SK-N-SH (cell line): Measurements from ENCODE around the gene EPB41L4B.

Source experiments
- FOXM1 ChIP-seq: IDR thresholded peaks from 2 replicates; pipeline ENCODE4 v1.4.0; 2012; ENCODE audit warnings: low read depth, mild to moderate bottlenecking
- JUND ChIP-seq: IDR thresholded peaks from 2 replicates; pipeline ENCODE4 v1.4.0; 2012
- NRF1 ChIP-seq: IDR thresholded peaks from 2 replicates; pipeline ENCODE4 v1.6.1; 2012; ENCODE audit warnings: low read depth, mild to moderate bottlenecking, low read length
- POLR2AphosphoS5 ChIP-seq: IDR thresholded peaks from 2 replicates; pipeline ENCODE4 v1.6.1; 2012; ENCODE audit warnings: low read depth, low read length
- SIN3A ChIP-seq: IDR thresholded peaks from 2 replicates; pipeline ENCODE4 v1.6.1; 2012; ENCODE audit warnings: low read depth, mild to moderate bottlenecking, low read length, moderate library complexity, borderline replicate concordance
- SMC3 ChIP-seq: IDR thresholded peaks from 2 replicates; pipeline ENCODE4 v1.6.1; 2012; ENCODE audit warnings: low read depth, low read length, improper control_type of control experiment
- TF ChIP-seq, protein P1 (sequence below): fragments of 200-600 bp; sonication (generic); IDR thresholded peaks from 2 replicates; pipeline ENCODE4 v1.6.1; 2017; ENCODE audit warnings: antibody characterized with exemption, mild to moderate bottlenecking, moderate library complexity

DNA sequence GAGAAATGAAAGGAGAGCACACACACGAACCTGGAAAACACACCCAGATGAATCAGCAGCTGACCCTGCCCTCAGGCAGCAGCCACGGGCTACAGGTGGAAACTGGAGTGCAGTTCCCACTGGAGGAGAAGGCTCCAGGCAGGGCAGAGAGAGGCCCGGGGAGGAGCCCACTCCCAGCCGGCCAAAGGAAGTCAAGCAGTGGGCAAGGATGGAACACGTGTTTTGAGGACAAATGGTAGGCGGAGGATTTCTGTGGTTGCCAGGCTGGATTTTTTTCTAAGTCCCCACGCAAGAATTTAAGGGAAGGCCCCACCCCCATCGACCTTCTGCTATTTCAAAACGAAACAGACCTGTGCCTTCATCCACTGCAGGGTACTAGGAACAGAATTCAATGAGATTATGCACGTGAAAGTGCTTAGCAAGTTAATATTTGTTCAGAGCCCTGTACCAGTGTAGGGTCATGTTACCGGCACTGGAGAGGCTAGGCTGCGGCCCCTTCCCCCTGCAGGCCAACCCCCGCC, 6.8 kb downstream of the EPB41L4B start:
- TF ChIP-seq POLR2AphosphoS5 (no peak), FOXM1 (no peak), JUND (no peak), NRF1 (no peak), SMC3 (no peak), SIN3A (no peak)
- TF ChIP-seq, protein P1, sequence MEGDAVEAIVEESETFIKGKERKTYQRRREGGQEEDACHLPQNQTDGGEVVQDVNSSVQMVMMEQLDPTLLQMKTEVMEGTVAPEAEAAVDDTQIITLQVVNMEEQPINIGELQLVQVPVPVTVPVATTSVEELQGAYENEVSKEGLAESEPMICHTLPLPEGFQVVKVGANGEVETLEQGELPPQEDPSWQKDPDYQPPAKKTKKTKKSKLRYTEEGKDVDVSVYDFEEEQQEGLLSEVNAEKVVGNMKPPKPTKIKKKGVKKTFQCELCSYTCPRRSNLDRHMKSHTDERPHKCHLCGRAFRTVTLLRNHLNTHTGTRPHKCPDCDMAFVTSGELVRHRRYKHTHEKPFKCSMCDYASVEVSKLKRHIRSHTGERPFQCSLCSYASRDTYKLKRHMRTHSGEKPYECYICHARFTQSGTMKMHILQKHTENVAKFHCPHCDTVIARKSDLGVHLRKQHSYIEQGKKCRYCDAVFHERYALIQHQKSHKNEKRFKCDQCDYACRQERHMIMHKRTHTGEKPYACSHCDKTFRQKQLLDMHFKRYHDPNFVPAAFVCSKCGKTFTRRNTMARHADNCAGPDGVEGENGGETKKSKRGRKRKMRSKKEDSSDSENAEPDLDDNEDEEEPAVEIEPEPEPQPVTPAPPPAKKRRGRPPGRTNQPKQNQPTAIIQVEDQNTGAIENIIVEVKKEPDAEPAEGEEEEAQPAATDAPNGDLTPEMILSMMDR: no peak
